K562 treated with DMSO at 1 percent for 48 hours (cell line): ENCODE results near the gene TIPRL. TPM values are rescaled to one million over a fixed set of nuclear protein-coding genes. Genes with fewer than 3 reads are reported as not detected.

Experiments
- total RNA-seq: library from RNA; unstranded; fragments of 300-600 nt; gene quantifications from 2 replicates; pipeline ENCODE4 v1.2.3, GENCODE V29; 2022; ENCODE audit warnings: low replicate concordance; ENCODE audit errors: extremely low read depth

The TIPRL gene
- total RNA-seq, result not detected in 2 replicates

DNA sequence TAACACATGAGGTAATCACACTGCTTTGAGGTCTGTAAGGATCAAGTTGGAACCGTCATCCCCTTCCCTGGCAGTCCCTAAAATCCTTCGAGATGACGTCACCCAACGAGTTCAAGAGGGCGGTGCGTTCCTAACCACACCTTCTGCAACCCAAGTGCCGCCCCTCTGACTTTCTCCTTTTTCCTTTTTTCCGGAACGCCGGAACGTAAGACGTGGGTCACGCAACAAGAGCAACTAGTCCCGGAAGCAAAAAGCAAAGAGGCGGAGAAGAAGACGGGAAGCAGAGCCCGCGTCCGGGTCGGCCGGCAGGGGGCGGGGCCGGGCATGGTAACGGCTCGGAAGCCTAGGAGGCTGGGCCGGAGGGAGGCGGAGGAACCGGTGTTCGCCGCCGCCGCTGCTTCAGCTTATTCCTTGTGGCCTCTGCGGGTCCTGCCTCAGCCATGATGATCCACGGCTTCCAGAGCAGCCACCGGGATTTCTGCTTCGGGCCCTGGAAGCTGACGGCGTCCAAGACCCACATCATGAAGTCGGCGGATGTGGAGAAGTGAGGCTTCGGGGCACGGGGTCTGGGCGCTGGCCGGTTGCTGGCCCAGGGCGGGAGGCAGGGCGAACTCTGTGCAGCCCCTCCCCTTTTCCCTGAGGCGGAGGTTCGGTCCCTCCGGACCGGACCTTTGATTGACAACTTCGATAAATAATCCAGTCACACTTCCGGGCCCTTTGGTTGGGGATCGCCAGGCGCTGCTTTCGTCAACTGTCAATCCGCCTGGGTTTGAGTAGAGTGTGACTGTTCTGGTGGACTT lies at the start of gene TIPRL:
TIPRL (plus strand) TSS at position 325 of the 800 bp plus-strand sequence; CDS start at position 441, 116 bp downstream.

GRCh38 chr1:168136709-168137514 lies 41.9 kb upstream of the TIPRL start, which contains the start of gene GPR161:
TSS of gene GPR161 (minus strand) at chr1:168136930. CDS start at chr1:168104850, 32,080 bp downstream.

DNA sequence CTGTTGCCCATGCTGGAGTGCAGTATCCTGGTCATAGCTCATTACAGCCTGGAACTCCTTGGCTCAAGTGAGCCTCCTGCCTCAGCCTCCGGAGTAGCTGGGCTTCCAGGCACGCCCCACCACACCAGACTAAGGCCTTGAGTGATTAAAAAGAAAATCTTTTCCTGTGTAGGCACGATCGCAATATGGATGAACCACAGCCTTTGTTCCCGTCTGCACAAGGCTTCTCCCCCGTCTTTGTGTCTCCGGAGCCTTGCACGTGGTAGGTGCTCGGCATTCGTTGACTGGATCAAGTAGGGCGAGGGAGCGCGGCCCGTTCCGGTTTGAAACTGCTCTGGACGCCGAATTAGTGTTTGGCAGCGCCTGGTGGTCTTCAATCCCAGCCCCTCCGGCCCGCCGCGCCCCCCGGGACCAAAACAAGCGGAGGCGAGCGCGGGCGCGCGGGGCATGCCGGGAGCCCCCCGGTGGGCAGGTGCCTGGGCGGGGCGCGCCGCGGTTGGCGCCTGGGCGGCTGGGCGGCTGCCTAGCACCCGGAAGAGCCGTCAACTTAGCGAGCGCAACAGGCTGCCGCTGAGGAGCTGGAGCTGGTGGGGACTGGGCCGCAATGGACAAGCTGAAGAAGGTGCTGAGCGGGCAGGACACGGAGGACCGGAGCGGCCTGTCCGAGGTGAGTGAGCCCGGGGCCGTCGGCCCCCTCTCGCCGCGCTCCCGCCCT lies 46.9 kb downstream of the TIPRL start, which contains the start of gene SFT2D2:
SFT2D2 (plus strand) TSS at position 529 of the 715 bp plus-strand sequence; CDS start at position 605, 76 bp downstream.

Other genes with a start within 250 kb of the TIPRL start
- gene DCAF6, start 242.3 kb upstream of the TIPRL start, total RNA-seq, result not detected in 2 replicates
- not detected in 2 replicates for gene MPC2, start 241.9 kb upstream of the TIPRL start, total RNA-seq
- gene GPR161, start 42.0 kb upstream of the TIPRL start, total RNA-seq, result not detected in 2 replicates
- gene SFT2D2, start 47.0 kb downstream of the TIPRL start, total RNA-seq, result not detected in 2 replicates
- not detected in 2 replicates for gene TBX19, start 101.9 kb downstream of the TIPRL start, total RNA-seq